DND-41 (cell line): ENCODE results near the gene NOL11.

ENCODE experiments used
- ATAC-seq: fragments of 200-7000 bp; cut with Tn5 transposase; 3 replicates; pipeline ENCODE4 v1.9.1; 2021; ENCODE audit warnings: low read depth; ENCODE audit not compliant: insufficient read depth
- DNase-seq: peaks from one replicate; pipeline ENCODE4 v3.0.0-alpha.2; 2020
- H2AFZ ChIP-seq: 2 replicates; pipeline ENCODE4 v1.6.0; 2012; ENCODE audit warnings: low read depth, low read length
- H3K27ac ChIP-seq: 2 replicates; pipeline ENCODE4 v1.5.1; 2012; ENCODE audit warnings: low read length, inconsistent platforms
- H3K27me3 ChIP-seq: fragments of 200-600 bp; sonication (generic); 2 replicates; pipeline ENCODE4 v1.6.0; 2012; ENCODE audit warnings: low read length, mild to moderate bottlenecking, inconsistent platforms; ENCODE audit not compliant: insufficient read depth, poor library complexity
- H3K36me3 ChIP-seq: 2 replicates; pipeline ENCODE4 v1.5.1; 2012; ENCODE audit warnings: low read length, inconsistent platforms; ENCODE audit not compliant: insufficient read depth
- H3K4me1 ChIP-seq: 2 replicates; pipeline ENCODE4 v1.5.1; 2012; ENCODE audit warnings: mild to moderate bottlenecking, low read length; ENCODE audit not compliant: insufficient read depth
- H3K4me2 ChIP-seq: 2 replicates; pipeline ENCODE4 v1.6.0; 2012; ENCODE audit warnings: mild to moderate bottlenecking, moderate library complexity, low read length, inconsistent platforms; ENCODE audit not compliant: insufficient read depth
- H3K4me3 ChIP-seq, 2 experiments: fragments of 200-600 bp in 1 of 2; shearing (Covaris generic) in 1 of 2; 2 replicates each; pipeline ENCODE4 v1.5.1; 2012 to 2016; ENCODE audit warnings: inconsistent platforms in 2 of 2, low read length in 2 of 2, mild to moderate bottlenecking in 2 of 2, low read depth in 1 of 2, moderate library complexity in 1 of 2
- H3K79me2 ChIP-seq: 2 replicates; pipeline ENCODE4 v1.6.0; 2012; ENCODE audit warnings: low read length, inconsistent platforms; ENCODE audit not compliant: insufficient read depth
- H3K9ac ChIP-seq: 2 replicates; pipeline ENCODE4 v1.6.0; 2012; ENCODE audit warnings: low read depth, mild to moderate bottlenecking, inconsistent platforms, low read length, moderate library complexity
- H3K9me3 ChIP-seq: 2 replicates; pipeline ENCODE4 v1.5.1; 2012; ENCODE audit warnings: low read length, moderate library complexity, mild to moderate bottlenecking, inconsistent platforms; ENCODE audit not compliant: insufficient read depth, severe bottlenecking
- H4K20me1 ChIP-seq: 2 replicates; pipeline ENCODE4 v1.6.0; 2012; ENCODE audit warnings: low read length; ENCODE audit not compliant: insufficient read depth
- EZH2 ChIP-seq: IDR thresholded peaks from 3 replicates; pipeline ENCODE4 v1.6.1; 2012; ENCODE audit warnings: borderline replicate concordance, low read depth, mild to moderate bottlenecking, moderate library complexity, low read length, inconsistent platforms; ENCODE audit not compliant: severe bottlenecking
- TF ChIP-seq, protein P1 (sequence below): IDR thresholded peaks from 2 replicates; pipeline ENCODE4 v1.5.1; 2012; ENCODE audit warnings: borderline replicate concordance, low read length, moderate library complexity, mild to moderate bottlenecking; ENCODE audit not compliant: poor library complexity, severe bottlenecking; ENCODE audit errors: extremely low read depth

The NOL11 gene

DNA sequence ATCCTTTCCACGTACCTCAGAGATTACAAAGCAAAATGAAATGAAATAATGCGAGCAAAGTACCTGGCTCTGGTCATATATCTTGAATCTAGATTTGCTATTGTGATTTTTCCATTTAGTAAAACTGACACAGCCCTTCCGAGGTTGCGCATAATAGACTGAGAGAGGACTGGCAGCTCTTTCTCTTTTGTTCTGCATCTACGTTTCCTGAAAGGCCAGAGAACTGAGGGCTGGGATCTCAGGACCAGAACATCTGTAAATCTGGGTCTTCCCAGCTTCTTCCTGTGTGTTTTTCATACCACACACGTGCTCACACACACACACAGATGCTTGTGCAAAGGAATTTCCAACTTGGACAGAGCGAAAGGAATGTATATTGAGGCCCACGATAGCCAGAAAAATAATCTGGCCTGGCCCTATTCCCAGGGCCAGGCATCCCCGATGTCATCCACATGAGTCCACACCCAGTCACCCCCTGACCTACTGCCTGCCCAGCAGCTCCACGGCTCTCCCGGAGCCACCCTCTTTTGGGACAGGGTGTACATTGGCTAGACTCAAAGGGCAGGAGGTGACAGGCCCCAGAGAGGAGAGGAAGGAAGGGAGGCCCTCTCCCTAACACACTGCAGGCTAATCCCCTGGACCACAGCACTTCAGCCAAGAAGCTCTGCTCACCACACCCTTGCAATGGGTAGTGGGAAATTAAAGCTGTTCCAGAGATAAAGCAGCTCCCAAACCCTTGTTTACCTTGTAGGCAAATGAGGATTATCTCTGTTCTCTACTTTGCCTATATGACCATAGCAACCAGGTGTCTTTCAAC, 41.8 kb downstream of the NOL11 start:
- H3K79me2 ChIP-seq, result no peaks in the 10 kb centered on the region
- H3K9ac ChIP-seq, result no peak overlapping the region
- no peaks in the 10 kb centered on the region for H3K36me3 ChIP-seq
- H3K27ac ChIP-seq, result no peak overlapping the region
- H3K9me3 ChIP-seq, result no peaks in the 10 kb centered on the region
- H4K20me1 ChIP-seq, result no peaks in the 10 kb centered on the region
- H3K4me2 ChIP-seq, result no peak overlapping the region
- TF ChIP-seq EZH2, result no peak
- TF ChIP-seq, protein P1, sequence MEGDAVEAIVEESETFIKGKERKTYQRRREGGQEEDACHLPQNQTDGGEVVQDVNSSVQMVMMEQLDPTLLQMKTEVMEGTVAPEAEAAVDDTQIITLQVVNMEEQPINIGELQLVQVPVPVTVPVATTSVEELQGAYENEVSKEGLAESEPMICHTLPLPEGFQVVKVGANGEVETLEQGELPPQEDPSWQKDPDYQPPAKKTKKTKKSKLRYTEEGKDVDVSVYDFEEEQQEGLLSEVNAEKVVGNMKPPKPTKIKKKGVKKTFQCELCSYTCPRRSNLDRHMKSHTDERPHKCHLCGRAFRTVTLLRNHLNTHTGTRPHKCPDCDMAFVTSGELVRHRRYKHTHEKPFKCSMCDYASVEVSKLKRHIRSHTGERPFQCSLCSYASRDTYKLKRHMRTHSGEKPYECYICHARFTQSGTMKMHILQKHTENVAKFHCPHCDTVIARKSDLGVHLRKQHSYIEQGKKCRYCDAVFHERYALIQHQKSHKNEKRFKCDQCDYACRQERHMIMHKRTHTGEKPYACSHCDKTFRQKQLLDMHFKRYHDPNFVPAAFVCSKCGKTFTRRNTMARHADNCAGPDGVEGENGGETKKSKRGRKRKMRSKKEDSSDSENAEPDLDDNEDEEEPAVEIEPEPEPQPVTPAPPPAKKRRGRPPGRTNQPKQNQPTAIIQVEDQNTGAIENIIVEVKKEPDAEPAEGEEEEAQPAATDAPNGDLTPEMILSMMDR, result no peak
- no peaks in the 10 kb centered on the region for H3K4me1 ChIP-seq
- H2AFZ ChIP-seq, result no peak overlapping the region
- no peak for DNase-seq
- no peak for ATAC-seq
- H3K4me3 ChIP-seq, result no peak overlapping the region
- no peaks in the 10 kb centered on the region for H3K27me3 ChIP-seq

DNA sequence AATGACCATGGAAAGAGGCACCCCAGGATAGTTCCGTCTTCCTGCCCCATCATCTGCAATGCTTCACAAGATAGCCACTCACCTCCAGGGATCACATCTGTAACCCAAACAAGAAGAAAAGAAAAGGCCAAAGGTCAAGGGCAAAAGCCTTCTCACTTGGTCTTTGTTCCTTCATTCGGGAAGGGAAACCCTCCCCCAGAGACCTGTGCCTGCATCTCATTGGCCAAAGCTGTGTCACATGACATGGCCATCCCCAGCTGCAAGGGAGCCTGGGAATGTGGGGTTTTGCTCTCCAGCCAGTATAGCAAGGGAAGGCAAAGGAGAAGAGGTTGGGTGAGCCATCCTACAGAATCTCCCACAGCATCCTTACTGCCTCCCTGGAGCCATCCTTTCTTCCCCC, 47.9 kb downstream of the NOL11 start:
- TF ChIP-seq, protein P1, result no peak

DNA sequence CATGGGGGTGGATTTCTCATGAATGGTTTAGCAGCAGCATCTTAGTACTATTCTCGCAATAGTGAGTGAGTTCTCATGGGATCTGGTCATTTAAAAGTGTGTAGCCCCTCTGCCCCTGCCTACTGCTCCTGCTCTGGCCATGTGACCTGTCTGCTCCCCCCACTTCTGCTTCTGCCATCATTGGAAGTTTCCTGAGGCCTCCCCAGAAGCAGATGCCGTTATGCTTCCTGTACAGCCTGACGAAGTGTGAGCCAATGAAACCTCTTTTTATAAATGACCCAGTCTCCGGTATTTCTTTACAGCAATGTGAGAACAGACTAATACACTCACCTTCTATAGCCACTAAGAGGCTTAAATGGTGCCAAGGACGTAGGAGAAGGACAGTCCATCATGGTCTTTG, 51.5 kb downstream of the NOL11 start:
- no peaks in the 10 kb centered on the region for H3K79me2 ChIP-seq
- TF ChIP-seq, protein P1, result no peak
- no peak for TF ChIP-seq EZH2
- no peak for DNase-seq
- no peak overlapping the region for H3K27ac ChIP-seq
- no peaks in the 10 kb centered on the region for H3K4me1 ChIP-seq
- no peaks in the 10 kb centered on the region for H4K20me1 ChIP-seq
- H3K27me3 ChIP-seq, result no peaks in the 10 kb centered on the region
- no peak overlapping the region for H3K4me3 ChIP-seq
- H2AFZ ChIP-seq, result no peak overlapping the region
- H3K4me2 ChIP-seq, result no peak overlapping the region
- no peak for ATAC-seq
- no peaks in the 10 kb centered on the region for H3K36me3 ChIP-seq
- H3K9ac ChIP-seq, result no peak overlapping the region
- no peaks in the 10 kb centered on the region for H3K9me3 ChIP-seq

More for the DNA sequence above, 47.9 kb downstream of the NOL11 start:
- Histone ChIP-seq H3K9me3 (no peaks in the 10 kb centered on the region), H3K27ac (no peak overlapping the region), H3K4me3 (no peak overlapping the region), H2AFZ (no peak overlapping the region), H4K20me1 (no peaks in the 10 kb centered on the region), H3K79me2 (no peaks in the 10 kb centered on the region), H3K9ac (no peak overlapping the region), H3K27me3 (no peaks in the 10 kb centered on the region), H3K36me3 (no peaks in the 10 kb centered on the region), H3K4me2 (no peak overlapping the region), H3K4me1 (no peaks in the 10 kb centered on the region)
- DNase-seq (no peak), ATAC-seq (no peak)
